Loucy (cell line): ENCODE measurements around the gene WDR87.

ENCODE experiments used
- H2AFZ ChIP-seq: fragments of 200-600 bp; sonication (generic); 2 replicates; pipeline ENCODE4 v1.6.0; 2016; ENCODE audit warnings: antibody characterized with exemption, mild to moderate bottlenecking, low read length, moderate library complexity
- H3F3A ChIP-seq: fragments of 200-600 bp; 2 replicates; pipeline ENCODE4 v1.6.0; 2016; ENCODE audit warnings: antibody characterized with exemption, low read depth, mild to moderate bottlenecking
- H3K27me3 ChIP-seq: fragments of 200-600 bp; sonication (generic); 2 replicates; pipeline ENCODE4 v1.6.1; 2014; ENCODE audit warnings: low read length, mild to moderate bottlenecking; ENCODE audit not compliant: insufficient read depth, poor library complexity, severe bottlenecking
- H3K36me3 ChIP-seq: fragments of 200-600 bp; sonication (generic); 2 replicates; pipeline ENCODE4 v1.6.1; 2016; ENCODE audit warnings: low read length; ENCODE audit not compliant: insufficient read depth
- H3K4me1 ChIP-seq: fragments of 200-600 bp; sonication (generic); 2 replicates; pipeline ENCODE4 v1.5.1; 2014; ENCODE audit warnings: low read length, mild to moderate bottlenecking; ENCODE audit not compliant: insufficient read depth, poor library complexity, severe bottlenecking
- H3K4me2 ChIP-seq: fragments of 200-600 bp; sonication (generic); 2 replicates; pipeline ENCODE4 v1.6.0; 2014; ENCODE audit warnings: antibody characterized with exemption, low read length, low read depth, mild to moderate bottlenecking; ENCODE audit not compliant: poor library complexity, severe bottlenecking
- H3K4me3 ChIP-seq: fragments of 200-600 bp; sonication (generic); 2 replicates; pipeline ENCODE4 v1.5.1; 2014; ENCODE audit warnings: low read length, mild to moderate bottlenecking, mixed read lengths; ENCODE audit not compliant: poor library complexity, severe bottlenecking
- H3K79me2 ChIP-seq: fragments of 200-600 bp; sonication (generic); 2 replicates; pipeline ENCODE4 v1.6.1; 2014; ENCODE audit warnings: low read length; ENCODE audit not compliant: insufficient read depth
- H3K9ac ChIP-seq: fragments of 200-600 bp; sonication (generic); 2 replicates; pipeline ENCODE4 v1.6.0; 2014; ENCODE audit warnings: mild to moderate bottlenecking, low read depth, low read length, moderate library complexity; ENCODE audit not compliant: poor library complexity, severe bottlenecking
- H3K9me2 ChIP-seq: fragments of 200-600 bp; sonication (generic); replicated peaks from 2 replicates; pipeline ENCODE4 v1.6.1; 2016; ENCODE audit warnings: low read depth, low read length, mixed read lengths
- H3K9me3 ChIP-seq: fragments of 200-600 bp; sonication (generic); 2 replicates; pipeline ENCODE4 v1.6.1; 2014; ENCODE audit warnings: mild to moderate bottlenecking, antibody characterized with exemption, low read length, low read depth; ENCODE audit not compliant: insufficient read depth
- H4K20me1 ChIP-seq: fragments of 200-600 bp; sonication (generic); 2 replicates; pipeline ENCODE4 v1.6.0; 2014; ENCODE audit warnings: antibody characterized with exemption, low read length, mild to moderate bottlenecking; ENCODE audit not compliant: insufficient read depth, poor library complexity, severe bottlenecking
- CTCF ChIP-seq: fragments of 200-600 bp; sonication (generic); conservative IDR thresholded peaks from 2 replicates; pipeline ENCODE4 v1.5.1; 2014; ENCODE audit warnings: mild to moderate bottlenecking, antibody characterized with exemption, low read length
- EZH2phosphoT487 ChIP-seq: fragments of 200-600 bp; IDR thresholded peaks from 2 replicates; pipeline ENCODE4 v1.6.1; 2018; ENCODE audit warnings: antibody characterized with exemption, mild to moderate bottlenecking, moderate library complexity, borderline replicate concordance

WDR87 gene

GRCh38 chr19:37935341-37935740 is 28.9 kb upstream of the WDR87 start:
- H3K79me2 ChIP-seq = peaks cover 27% of the 10 kb centered on the region; the same call in 1 of the 2 replicates
- no peak overlapping the region for H3K4me3 ChIP-seq
- H3K9me3 ChIP-seq = no peaks in the 10 kb centered on the region; the same call in 1 of the 2 replicates
- H3K27me3 ChIP-seq = no peaks in the 10 kb centered on the region
- no peaks in the 10 kb centered on the region for H3F3A ChIP-seq
- H3K4me1 ChIP-seq = peaks cover 10% of the 10 kb centered on the region
- no peaks in the 10 kb centered on the region for H3K36me3 ChIP-seq
- H3K9ac ChIP-seq = no peak overlapping the region
- no peak overlapping the region for H3K4me2 ChIP-seq
- TF ChIP-seq CTCF (no peak), EZH2phosphoT487 (no peak)
- H4K20me1 ChIP-seq = no peaks in the 10 kb centered on the region
- no peaks in the 10 kb centered on the region for H3K9me2 ChIP-seq
- no peak overlapping the region for H2AFZ ChIP-seq

- no peak overlapping the region for H3K4me2 ChIP-seq
- peaks cover 1% of the 10 kb centered on the region for H4K20me1 ChIP-seq
- H3K36me3 ChIP-seq = no peaks in the 10 kb centered on the region
- no peaks in the 10 kb centered on the region for H3K27me3 ChIP-seq
- no peaks in the 10 kb centered on the region for H3F3A ChIP-seq
- no peaks in the 10 kb centered on the region for H3K9me2 ChIP-seq
- H3K4me3 ChIP-seq = no peak overlapping the region
- peaks cover 18% of the 10 kb centered on the region; the same call in 1 of the 2 replicates for H3K79me2 ChIP-seq
- H3K9ac ChIP-seq = no peak overlapping the region
- no peaks in the 10 kb centered on the region; the same call in 1 of the 2 replicates for H3K9me3 ChIP-seq
- H2AFZ ChIP-seq = no peak overlapping the region
- no peak for TF ChIP-seq EZH2phosphoT487
- TF ChIP-seq CTCF = no peak
- H3K4me1 ChIP-seq = peaks cover 11% of the 10 kb centered on the region
Measured at GRCh38 chr19:37933937-37934358, 27.6 kb upstream of the WDR87 start.

GRCh38 chr19:37932985-37933936 is 26.9 kb upstream of the WDR87 start:
- Histone ChIP-seq H3K4me1 (peaks cover 17% of the 10 kb centered on the region), H3K4me3 (no peak overlapping the region), H3K27me3 (no peaks in the 10 kb centered on the region), H3K9ac (no peak overlapping the region), H3F3A (no peaks in the 10 kb centered on the region), H3K36me3 (no peaks in the 10 kb centered on the region), H3K79me2 (peaks cover 18% of the 10 kb centered on the region; the same call in 1 of the 2 replicates), H3K4me2 (no peak overlapping the region), H2AFZ (no peak overlapping the region), H4K20me1 (peaks cover 3% of the 10 kb centered on the region), H3K9me2 (no peaks in the 10 kb centered on the region), H3K9me3 (no peaks in the 10 kb centered on the region; the same call in 1 of the 2 replicates)
- TF ChIP-seq CTCF (no peak), EZH2phosphoT487 (no peak)
